Coronary artery (tissue), 2 donors: ENCODE measurements around the gene EDN3.

Source experiments
- DNase-seq: peaks from one replicate; pipeline ENCODE4 v3.0.0-alpha.2; 2017; ENCODE audit warnings: low spot score
- H3K27ac ChIP-seq, 2 donors: fragments of 200-600 bp; sonication (generic); one replicate each; pipeline ENCODE4 v1.5.1; 2016 to 2019
- H3K4me3 ChIP-seq: fragments of 200-600 bp; sonication (generic); 2 replicates; pipeline ENCODE4 v1.5.1; 2016; ENCODE audit warnings: mild to moderate bottlenecking, moderate library complexity
- CTCF ChIP-seq: fragments of 200-600 bp; sonication (generic); IDR thresholded peaks from one replicate; pipeline ENCODE4 v1.5.1; 2019; ENCODE audit warnings: antibody characterized with exemption

The EDN3 gene

DNA sequence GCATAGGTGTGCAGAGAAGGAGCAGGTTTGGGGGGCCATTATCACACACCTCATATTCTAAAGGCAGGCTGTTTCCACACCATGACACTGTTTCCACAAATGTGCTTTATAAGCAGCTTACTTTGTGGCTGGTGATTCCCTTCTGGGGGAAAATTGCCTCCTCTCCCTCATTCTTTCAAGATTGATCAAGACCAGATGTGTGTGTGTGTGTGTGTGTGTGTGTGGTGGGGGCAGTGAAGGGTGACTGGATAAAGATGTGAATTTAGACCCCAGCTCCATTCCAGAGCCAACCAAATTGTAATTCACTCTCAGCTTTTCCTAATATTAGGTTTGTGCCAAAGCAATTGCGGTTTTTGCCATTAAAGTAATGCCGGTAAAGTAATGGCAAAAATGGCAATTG, 45.6 kb downstream of the EDN3 start:
- no peak overlapping the region for H3K27ac ChIP-seq
- DNase-seq: no peak
- no peak for TF ChIP-seq CTCF
- no peak overlapping the region for H3K4me3 ChIP-seq

DNA sequence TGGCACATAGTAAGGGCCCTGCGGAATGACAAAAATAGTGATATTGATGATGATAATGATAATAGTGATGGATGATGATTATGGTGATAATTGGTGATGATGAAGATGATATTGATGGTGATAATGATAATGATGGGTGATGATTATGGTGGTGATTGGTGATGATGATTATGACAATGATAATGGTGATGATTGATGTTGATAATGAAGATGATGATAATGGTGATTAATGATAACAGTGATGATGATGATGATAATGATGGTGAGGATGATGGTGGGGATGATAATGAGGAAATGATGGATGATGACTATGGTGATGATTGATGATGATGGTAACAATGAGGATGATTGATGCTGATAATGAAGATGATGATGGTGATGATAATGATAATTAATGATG, 48.9 kb downstream of the EDN3 start:
- no peak overlapping the region for H3K27ac ChIP-seq
- DNase-seq: no peak
- TF ChIP-seq CTCF: no peak
- H3K4me3 ChIP-seq: no peak overlapping the region

- DNase-seq: no peak
- no peak for TF ChIP-seq CTCF
- H3K4me3 ChIP-seq: no peak overlapping the region
- no peak overlapping the region for H3K27ac ChIP-seq
These were observed 50.1 kb downstream of the EDN3 start for GRCh38 chr20:59350330-59351156.

GRCh38 chr20:59351157-59352040, 51.0 kb downstream of the EDN3 start:
- TF ChIP-seq CTCF: no peak
- no peak for DNase-seq
- Histone ChIP-seq H3K4me3 (no peak overlapping the region), H3K27ac (no peak overlapping the region)

GRCh38 chr20:59352541-59352940, 52.1 kb downstream of the EDN3 start:
- no peak for DNase-seq
- no peak for TF ChIP-seq CTCF

DNA sequence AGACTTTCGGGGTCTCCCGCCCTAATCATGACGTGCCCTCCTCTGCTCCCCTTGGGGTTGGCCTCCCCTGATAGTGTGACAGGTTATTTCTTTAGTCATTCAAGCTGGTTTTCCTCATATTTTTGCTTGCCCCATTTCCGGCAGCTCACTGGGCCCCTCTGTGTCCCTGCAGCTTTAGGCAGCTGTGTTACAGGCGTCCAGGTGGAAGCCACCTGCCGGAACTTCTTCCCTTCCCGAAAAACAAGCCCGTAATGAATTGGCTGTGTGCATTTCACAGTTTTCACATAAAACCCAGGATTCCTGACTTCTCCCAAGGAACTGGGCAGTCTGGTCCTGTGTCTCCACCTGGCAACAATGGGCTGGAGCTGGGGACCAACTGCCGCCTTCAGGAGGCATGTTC, 52.6 kb downstream of the EDN3 start:
- DNase-seq: no peak
- no peak overlapping the region for H3K27ac ChIP-seq
- H3K4me3 ChIP-seq: no peak overlapping the region
- TF ChIP-seq CTCF: no peak

More at GRCh38 chr20:59352541-59352940, 52.1 kb downstream of the EDN3 start:
- H3K27ac ChIP-seq: no peak overlapping the region
- H3K4me3 ChIP-seq: no peak overlapping the region
